Measurements from ENCODE around the gene MEF2D. TPM values are rescaled to one million over a fixed set of nuclear protein-coding genes. Genes with fewer than 3 reads are reported as not detected.

MEF2D gene
- total RNA-seq, 1 experiment from 2014 or later: 18.3 TPM

DNA sequence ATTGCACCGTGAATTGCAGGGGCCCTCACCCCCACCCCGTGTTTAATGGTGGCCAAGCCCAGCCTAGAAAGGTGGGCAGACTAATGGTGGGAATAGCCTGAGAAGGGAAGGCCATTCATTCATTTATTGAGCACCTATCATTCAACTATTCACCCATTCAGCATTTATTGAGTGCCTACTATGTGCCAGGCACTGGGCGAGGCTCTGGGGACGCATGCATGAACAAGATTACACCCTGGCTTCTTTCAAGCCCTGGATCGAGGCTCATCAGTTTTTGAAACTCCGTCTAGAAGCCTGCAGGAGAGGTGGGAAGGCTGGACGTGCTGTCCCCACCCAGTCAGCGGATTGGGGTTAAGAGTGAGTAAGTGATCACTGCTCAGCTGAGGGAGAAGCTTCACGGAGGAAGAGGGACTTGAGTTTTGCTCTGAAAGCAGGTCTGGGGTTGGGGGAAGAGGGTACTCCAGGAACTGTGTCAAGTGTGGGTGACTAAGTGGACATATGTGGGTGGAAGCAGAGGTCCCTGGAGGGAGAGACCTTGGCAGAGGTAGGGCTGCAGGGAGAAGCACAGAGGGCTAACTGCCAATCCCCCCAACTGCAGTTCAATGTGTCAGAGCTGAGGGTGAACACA is 35.6 kb downstream of the MEF2D start:
- CTCF ChIA-PET: interaction anchor here (0.6 kb wide), 1 partner anchor 144 kb away, joined by 3 read pairs; no protein-coding TSS in a partner anchor
- no peak for TF ChIP-seq EZH2 (IDR thresholded peaks at IDR 0.05; ENCODE audit: borderline replicate concordance, low read depth, low read length, poor library complexity, severe bottlenecking)
- TF ChIP-seq, protein P1, sequence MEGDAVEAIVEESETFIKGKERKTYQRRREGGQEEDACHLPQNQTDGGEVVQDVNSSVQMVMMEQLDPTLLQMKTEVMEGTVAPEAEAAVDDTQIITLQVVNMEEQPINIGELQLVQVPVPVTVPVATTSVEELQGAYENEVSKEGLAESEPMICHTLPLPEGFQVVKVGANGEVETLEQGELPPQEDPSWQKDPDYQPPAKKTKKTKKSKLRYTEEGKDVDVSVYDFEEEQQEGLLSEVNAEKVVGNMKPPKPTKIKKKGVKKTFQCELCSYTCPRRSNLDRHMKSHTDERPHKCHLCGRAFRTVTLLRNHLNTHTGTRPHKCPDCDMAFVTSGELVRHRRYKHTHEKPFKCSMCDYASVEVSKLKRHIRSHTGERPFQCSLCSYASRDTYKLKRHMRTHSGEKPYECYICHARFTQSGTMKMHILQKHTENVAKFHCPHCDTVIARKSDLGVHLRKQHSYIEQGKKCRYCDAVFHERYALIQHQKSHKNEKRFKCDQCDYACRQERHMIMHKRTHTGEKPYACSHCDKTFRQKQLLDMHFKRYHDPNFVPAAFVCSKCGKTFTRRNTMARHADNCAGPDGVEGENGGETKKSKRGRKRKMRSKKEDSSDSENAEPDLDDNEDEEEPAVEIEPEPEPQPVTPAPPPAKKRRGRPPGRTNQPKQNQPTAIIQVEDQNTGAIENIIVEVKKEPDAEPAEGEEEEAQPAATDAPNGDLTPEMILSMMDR (conservative IDR thresholded peaks at IDR 0.05; ENCODE audit: low read depth, low read length): no peak
- peaks cover 6% of the 10 kb centered on the region for H3K36me3 ChIP-seq (ENCODE audit: insufficient read depth, low read length, poor library complexity, severe bottlenecking)
- H3K4me1 ChIP-seq (ENCODE audit: insufficient read depth, low read length, poor library complexity, severe bottlenecking): no peaks in the 10 kb centered on the region
- H3K9me3 ChIP-seq (ENCODE audit: low read depth, low read length, poor library complexity, severe bottlenecking): no peaks in the 10 kb centered on the region
- H3K27me3 ChIP-seq (replicated peaks; ENCODE audit: insufficient read depth, low read depth, low read length, poor library complexity): no peaks in the 10 kb centered on the region
- no TSS peak for BruUV-seq (replicated peaks)
- POLR2A ChIA-PET (ENCODE audit: low non-redundant PET): no interaction called here
- DNase-seq (ENCODE audit: low spot score): no peak
- no peak overlapping the region for H3K27ac ChIP-seq (ENCODE audit: low read depth, low read length, poor library complexity, severe bottlenecking)
- H3K4me3 ChIP-seq (ENCODE audit: low read depth, low read length, poor library complexity, severe bottlenecking): no peak overlapping the region
- intact Hi-C loops (cut with micrococcal nuclease; ENCODE audit: unreplicated experiment): no loop called here

DNA sequence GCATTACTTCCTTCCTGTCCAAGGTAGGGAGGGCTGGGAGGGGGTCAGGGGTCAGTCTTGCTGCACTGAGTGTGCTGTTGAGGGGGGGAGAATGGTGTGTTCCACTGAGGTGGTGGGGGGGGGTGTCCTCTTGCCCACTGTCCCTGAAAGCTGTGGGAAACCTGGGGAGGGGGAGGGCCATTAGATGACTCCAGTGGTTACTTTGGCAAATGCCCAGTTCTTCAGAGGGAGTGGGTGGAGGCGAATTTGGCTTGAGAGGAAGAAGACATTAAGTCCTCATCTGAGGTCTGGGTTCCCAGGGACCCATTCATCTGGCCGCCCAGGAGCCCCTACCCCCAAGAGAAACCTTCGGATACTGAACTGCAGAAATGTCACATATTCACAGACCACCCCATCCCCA is 36.2 kb downstream of the MEF2D start:
- no peaks in the 10 kb centered on the region for H3K27me3 ChIP-seq (replicated peaks; ENCODE audit: insufficient read depth, low read depth, low read length, poor library complexity)
- H3K9me3 ChIP-seq (ENCODE audit: low read depth, low read length, poor library complexity, severe bottlenecking): no peaks in the 10 kb centered on the region
- H3K27ac ChIP-seq (ENCODE audit: low read depth, low read length, poor library complexity, severe bottlenecking): no peak overlapping the region
- H3K36me3 ChIP-seq (ENCODE audit: insufficient read depth, low read length, poor library complexity, severe bottlenecking): peaks cover 6% of the 10 kb centered on the region
- DNase-seq (ENCODE audit: low spot score): no peak
- ChIA-PET POLR2A (ENCODE audit: low non-redundant PET) (no interaction called here), CTCF (no interaction called here)
- H3K4me3 ChIP-seq (ENCODE audit: low read depth, low read length, poor library complexity, severe bottlenecking): no peak overlapping the region
- no TSS peak for BruUV-seq (replicated peaks)
- TF ChIP-seq, protein P1 (conservative IDR thresholded peaks at IDR 0.05; ENCODE audit: low read depth, low read length): no peak
- TF ChIP-seq EZH2 (IDR thresholded peaks at IDR 0.05; ENCODE audit: borderline replicate concordance, low read depth, low read length, poor library complexity, severe bottlenecking): no peak
- no peaks in the 10 kb centered on the region for H3K4me1 ChIP-seq (ENCODE audit: insufficient read depth, low read length, poor library complexity, severe bottlenecking)
- intact Hi-C loops (cut with micrococcal nuclease; ENCODE audit: unreplicated experiment): no loop called here

DNA sequence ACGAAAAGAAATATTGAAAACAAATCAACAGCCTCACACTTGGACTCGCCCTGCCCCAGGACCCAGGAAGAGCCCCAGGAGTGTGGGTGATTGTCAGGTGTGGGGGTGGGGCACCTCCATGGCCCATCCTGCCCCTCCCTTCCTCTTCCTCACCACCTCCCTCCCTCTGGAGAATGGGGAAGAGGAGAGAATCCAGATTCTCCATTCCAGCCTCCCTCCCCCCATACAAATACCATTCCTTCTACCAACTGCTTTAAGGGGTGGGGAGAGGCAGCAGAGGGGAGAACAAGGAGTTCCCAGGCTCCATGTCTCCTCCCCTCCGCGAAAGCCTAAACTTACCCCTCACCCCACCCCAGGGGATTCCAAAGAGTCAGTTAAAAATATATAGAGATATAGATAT is 36.7 kb downstream of the MEF2D start:
- CTCF ChIA-PET: no interaction called here
- Histone ChIP-seq H3K27me3 (replicated peaks; ENCODE audit: insufficient read depth, low read depth, low read length, poor library complexity) (no peaks in the 10 kb centered on the region), H3K27ac (ENCODE audit: low read depth, low read length, poor library complexity, severe bottlenecking) (no peak overlapping the region), H3K4me1 (ENCODE audit: insufficient read depth, low read length, poor library complexity, severe bottlenecking) (no peaks in the 10 kb centered on the region), H3K36me3 (ENCODE audit: insufficient read depth, low read length, poor library complexity, severe bottlenecking) (peaks cover 6% of the 10 kb centered on the region), H3K4me3 (ENCODE audit: low read depth, low read length, poor library complexity, severe bottlenecking) (no peak overlapping the region), H3K9me3 (ENCODE audit: low read depth, low read length, poor library complexity, severe bottlenecking) (no peaks in the 10 kb centered on the region)
- no TSS peak for BruUV-seq (replicated peaks)
- no peak for DNase-seq (ENCODE audit: low spot score)
- intact Hi-C loops (cut with micrococcal nuclease; ENCODE audit: unreplicated experiment): no loop called here
- no peak for TF ChIP-seq EZH2 (IDR thresholded peaks at IDR 0.05; ENCODE audit: borderline replicate concordance, low read depth, low read length, poor library complexity, severe bottlenecking)
- TF ChIP-seq, protein P1 (conservative IDR thresholded peaks at IDR 0.05; ENCODE audit: low read depth, low read length): no peak
- POLR2A ChIA-PET (ENCODE audit: low non-redundant PET): no interaction called here

Data from A673 (cell line).